H1 (cell line): Measurements from ENCODE around the gene MMP19.

ENCODE experiments used
- EP300 ChIP-seq, 2 experiments: IDR thresholded peaks; 1 replicate in 1 of 2; 2 replicates in 1 of 2; pipeline ENCODE4 v1.6.1; 2011 to 2012; ENCODE audit warnings: low read depth in 2 of 2, low read length in 2 of 2, mild to moderate bottlenecking in 2 of 2, borderline replicate concordance in 1 of 2, inconsistent platforms in 1 of 2, moderate library complexity in 1 of 2
- TBP ChIP-seq: IDR thresholded peaks from 2 replicates; pipeline ENCODE4 v1.6.1; 2011; ENCODE audit warnings: low read depth, low read length, improper control_type of control experiment
- TF ChIP-seq, protein P1 (sequence below), 3 experiments: IDR thresholded peaks; 1 replicate in 2 of 3; 2 replicates in 1 of 3; pipeline versions ENCODE4 v1.5.1 to v1.6.1; 2011; ENCODE audit warnings: low read length in 3 of 3, mild to moderate bottlenecking in 3 of 3, inconsistent platforms in 2 of 3, low read depth in 1 of 3, moderate library complexity in 1 of 3; ENCODE audit not compliant: insufficient read depth in 1 of 3; ENCODE audit errors: control extremely low read depth in 1 of 3

DNA sequence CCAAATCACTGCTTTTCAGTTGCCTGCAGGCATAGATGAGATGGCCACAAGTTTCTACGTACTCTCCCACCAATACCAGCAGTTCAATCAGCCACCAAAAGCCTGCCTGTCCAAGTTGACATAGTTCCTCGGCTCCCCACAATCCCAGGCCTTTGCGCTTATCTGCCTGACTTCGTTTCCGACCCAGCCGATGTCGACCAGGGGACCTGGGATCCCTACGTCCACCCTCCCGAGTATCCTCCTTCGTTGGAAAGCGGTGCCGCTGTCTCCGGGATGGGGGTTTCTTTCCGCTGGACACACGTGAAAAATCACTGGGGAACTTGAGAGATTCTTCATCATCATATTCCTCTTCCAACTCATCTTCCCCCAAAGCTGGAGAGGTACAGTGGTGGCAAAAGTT lies 14.9 kb downstream of the MMP19 start:
- no peak for TF ChIP-seq EP300 (IDR thresholded peaks at IDR 0.05; ENCODE audit: borderline replicate concordance in 1 of 2, low read depth in 2 of 2, low read length in 2 of 2)
- no peak for TF ChIP-seq TBP
- TF ChIP-seq, protein P1, sequence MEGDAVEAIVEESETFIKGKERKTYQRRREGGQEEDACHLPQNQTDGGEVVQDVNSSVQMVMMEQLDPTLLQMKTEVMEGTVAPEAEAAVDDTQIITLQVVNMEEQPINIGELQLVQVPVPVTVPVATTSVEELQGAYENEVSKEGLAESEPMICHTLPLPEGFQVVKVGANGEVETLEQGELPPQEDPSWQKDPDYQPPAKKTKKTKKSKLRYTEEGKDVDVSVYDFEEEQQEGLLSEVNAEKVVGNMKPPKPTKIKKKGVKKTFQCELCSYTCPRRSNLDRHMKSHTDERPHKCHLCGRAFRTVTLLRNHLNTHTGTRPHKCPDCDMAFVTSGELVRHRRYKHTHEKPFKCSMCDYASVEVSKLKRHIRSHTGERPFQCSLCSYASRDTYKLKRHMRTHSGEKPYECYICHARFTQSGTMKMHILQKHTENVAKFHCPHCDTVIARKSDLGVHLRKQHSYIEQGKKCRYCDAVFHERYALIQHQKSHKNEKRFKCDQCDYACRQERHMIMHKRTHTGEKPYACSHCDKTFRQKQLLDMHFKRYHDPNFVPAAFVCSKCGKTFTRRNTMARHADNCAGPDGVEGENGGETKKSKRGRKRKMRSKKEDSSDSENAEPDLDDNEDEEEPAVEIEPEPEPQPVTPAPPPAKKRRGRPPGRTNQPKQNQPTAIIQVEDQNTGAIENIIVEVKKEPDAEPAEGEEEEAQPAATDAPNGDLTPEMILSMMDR (IDR thresholded peaks at IDR 0.05; ENCODE audit: control extremely low read depth in 1 of 3, insufficient read depth in 1 of 3, low read depth in 1 of 3, low read length in 3 of 3), result no peak
